Right ventricle myocardium inferior (tissue), 1 donor: ENCODE measurements around the gene CAMK1G. TPM values are rescaled to one million over a fixed set of nuclear protein-coding genes. Genes with fewer than 3 reads are reported as not detected.
A peak's percentile ranks its signal among the peaks of the same experiment; 100 is the strongest.

Experiments used
- ATAC-seq: fragments of 200-7000 bp; cut with Tn5 transposase; one replicate; pipeline ENCODE4 v1.9.1; 2020; ENCODE audit warnings: mild to moderate bottlenecking, moderate library complexity
- DNase-seq: peaks from one replicate; pipeline ENCODE4 v3.0.0; 2021; ENCODE audit errors: missing footprints
- intact Hi-C: fragments of 100-400 bp; cut with DNase I; formaldehyde crosslinking; loops from one replicate; pipeline ENCODE4 v1.11.0; 2022
- microRNA-seq: library from miRNA; unstranded; fragments of <30 nt; microRNA quantifications from one replicate; pipeline ENCODE4 v1.2.0, GENCODE V29; 2020
- total RNA-seq: library from RNA; stranded (reverse); fragmentation: NEBNext Ultra II Directional; extraction: Animal tissue kit (Norgen Biotek cat#: 25700); gene quantifications from one replicate; pipeline ENCODE4 v1.2.1, GENCODE V29; 2021
- donor health status: DM: no; HTN: yes; CAD: no; lungs with severe emphysema.

CAMK1G gene
- total RNA-seq, 1 donor from 2014 or later = not detected

GRCh38 chr1:209648346-209648745, 64.8 kb downstream of the CAMK1G start:
- DNase-seq (no peak), ATAC-seq (no peak)
- intact Hi-C loops = no loop called here

GRCh38 chr1:209648931-209649776, 65.6 kb downstream of the CAMK1G start:
- ATAC-seq = no peak
- no peak for DNase-seq
- intact Hi-C loops = no loop called here

DNA sequence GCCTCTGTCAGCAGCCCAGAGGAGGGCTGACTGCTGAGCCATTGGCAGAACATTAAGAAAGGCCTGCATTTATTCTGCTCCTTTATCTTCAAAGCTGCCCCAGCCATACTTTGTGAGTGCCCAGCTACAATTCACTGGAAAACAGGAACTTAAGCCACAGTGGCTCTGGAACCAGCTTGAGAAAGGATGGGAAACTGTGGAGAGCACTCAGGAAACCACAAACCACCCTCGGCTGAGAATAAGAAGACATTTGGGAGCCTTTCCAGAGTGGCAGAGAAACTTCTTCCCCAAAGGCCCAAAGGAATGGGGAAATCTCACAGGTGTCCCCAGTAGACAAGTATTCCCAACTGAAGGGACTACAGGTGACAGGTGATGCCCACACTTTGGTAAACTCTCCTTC, 66.9 kb downstream of the CAMK1G start:
- no peak for ATAC-seq

GRCh38 chr1:209651138-209651587, 67.6 kb downstream of the CAMK1G start:
- ATAC-seq = peak; percentile 73
- intact Hi-C loops = no loop called here
- DNase-seq = peak; percentile 82

More for the DNA sequence above, 66.9 kb downstream of the CAMK1G start:
- intact Hi-C loops = no loop called here
- DNase-seq = no peak

DNA sequence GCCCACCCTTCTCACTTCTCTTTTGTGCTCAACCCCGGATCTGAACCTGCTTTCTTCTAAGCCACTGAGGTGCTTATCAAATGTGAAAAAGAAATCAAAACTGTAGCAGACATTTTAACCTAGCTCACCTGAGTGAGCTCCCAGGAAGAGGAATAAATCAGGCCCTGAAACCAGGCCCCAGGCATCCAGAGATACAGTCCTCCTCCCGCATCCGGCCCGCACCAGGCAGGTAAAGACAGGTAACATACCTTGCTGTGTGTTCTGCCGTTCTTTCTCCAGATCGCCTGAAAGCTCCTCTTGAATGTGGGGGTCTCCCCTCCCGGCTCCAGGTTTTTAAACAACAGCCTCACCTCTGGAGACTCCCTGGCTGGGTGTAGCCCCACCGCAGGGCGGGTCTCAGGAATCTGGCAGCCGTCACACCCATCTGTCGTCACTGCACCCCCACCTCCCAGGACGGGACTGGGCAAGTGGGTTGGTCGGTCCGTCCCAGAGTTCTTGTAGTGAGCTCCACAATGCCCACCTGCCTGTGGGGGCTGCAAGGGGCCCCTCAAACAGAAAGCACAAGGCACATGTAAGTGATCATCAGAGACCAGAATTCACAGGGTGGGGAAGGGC, 68.7 kb downstream of the CAMK1G start, which contains the start of gene LAMB3:
TSS of gene LAMB3 (minus strand) at position 305 of the 615 bp plus-strand sequence. CDS start 1,481 bp downstream, outside the sequence.
- no peak for DNase-seq
- intact Hi-C loops = no loop called here
- no peak for ATAC-seq

- ATAC-seq = peak; percentile 30
- intact Hi-C loops = no loop called here
- DNase-seq = peak; percentile 84
These were observed 69.4 kb downstream of the CAMK1G start for GRCh38 chr1:209652873-209653401.

DNA sequence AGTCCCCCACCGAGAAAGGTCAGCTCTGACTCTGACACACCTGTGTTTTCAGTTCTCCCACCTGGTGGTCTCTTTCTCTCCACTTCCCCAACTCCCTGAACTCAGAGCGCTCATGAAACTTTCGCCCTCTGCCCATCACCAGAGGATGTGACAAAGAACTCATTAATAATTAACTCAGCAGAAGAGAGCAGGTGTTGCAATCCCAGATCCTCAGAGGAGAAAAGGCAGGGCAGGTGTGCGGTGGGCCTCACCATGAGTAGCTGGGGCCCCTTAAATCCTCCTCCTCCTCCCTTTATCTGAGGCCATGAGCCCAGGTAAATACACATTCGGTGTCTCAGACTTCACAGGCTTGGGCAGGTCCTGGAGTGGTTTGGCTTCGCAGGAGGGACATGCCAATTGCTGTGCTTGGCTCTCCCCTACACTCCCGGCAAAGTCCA, 70.4 kb downstream of the CAMK1G start:
- DNase-seq (no peak), ATAC-seq (no peak)
- intact Hi-C loops = loop anchor here (2.0 kb wide), 1 partner anchor 15 kb away; no protein-coding TSS in a partner anchor

GRCh38 chr1:209655411-209656231, 72.1 kb downstream of the CAMK1G start:
- ATAC-seq = no peak
- no peak for DNase-seq
- intact Hi-C loops = loop anchor here (2.0 kb wide), 1 partner anchor 13 kb away; no protein-coding TSS in a partner anchor

GRCh38 chr1:209657140-209657879, 73.8 kb downstream of the CAMK1G start:
- ATAC-seq = no peak
- DNase-seq = peak; percentile 59
- intact Hi-C loops = no loop called here

DNA sequence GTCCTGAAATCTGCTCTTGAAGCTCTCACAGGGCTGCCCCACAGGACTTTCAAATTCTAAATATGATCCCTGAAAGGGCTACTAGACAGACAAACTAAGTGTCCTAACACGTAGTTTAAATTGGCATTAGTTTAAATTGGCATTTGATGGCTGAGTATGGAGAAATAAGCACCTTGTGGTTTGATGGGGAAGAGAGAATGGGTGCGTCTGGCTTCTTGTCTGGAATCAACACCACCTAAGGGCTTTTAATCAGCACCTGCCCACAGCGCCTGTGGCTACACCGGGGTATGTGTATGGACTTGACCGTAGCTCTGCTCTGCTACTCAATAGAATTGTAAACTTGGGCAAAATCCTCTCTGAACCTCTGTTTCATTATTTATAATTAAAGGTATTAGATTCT, 74.4 kb downstream of the CAMK1G start:
- intact Hi-C loops = no loop called here
- no peak for ATAC-seq
- no peak for DNase-seq

- intact Hi-C loops = no loop called here
- no peak for DNase-seq
- no peak for ATAC-seq
These were observed 76.4 kb downstream of the CAMK1G start for GRCh38 chr1:209659909-209660308.

GRCh38 chr1:209661071-209661470, 77.6 kb downstream of the CAMK1G start:
- intact Hi-C loops = no loop called here
- ATAC-seq = no peak
- DNase-seq = no peak

DNA sequence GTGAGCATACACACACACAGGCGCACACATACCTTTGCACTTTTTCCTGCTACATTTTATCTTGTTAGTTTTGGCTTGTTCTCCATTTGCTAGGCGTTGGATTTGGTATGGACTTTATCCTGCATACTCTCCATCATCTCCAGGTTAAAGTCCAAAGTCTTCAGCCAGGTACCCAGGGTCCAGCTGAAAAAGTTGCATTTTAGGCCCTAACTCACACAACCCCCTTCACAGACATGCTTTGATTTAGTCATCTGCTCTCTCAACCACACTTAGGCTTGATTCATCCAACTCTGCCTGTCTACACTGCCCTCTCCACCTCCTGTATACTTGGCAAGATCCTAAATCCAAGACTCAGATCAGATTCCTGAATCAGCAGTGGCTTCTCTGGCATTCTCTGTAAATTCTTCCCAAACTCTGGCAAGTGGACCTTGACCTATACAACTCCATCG, 79.4 kb downstream of the CAMK1G start:
- ATAC-seq = no peak
- intact Hi-C loops = no loop called here
- no peak for DNase-seq

Small RNA genes within 50 kb of the gene (microRNA-seq; reads per million reads assigned to microRNA genes)
- not detected for gene MIR4260

Other genes with a start within 250 kb of the CAMK1G start
- 5.9 TPM for gene LAMB3, start 68.7 kb downstream of the CAMK1G start, total RNA-seq
- gene G0S2, start 91.7 kb downstream of the CAMK1G start, total RNA-seq = 460 TPM
- 4.3 TPM for gene HSD11B1, start 121.1 kb downstream of the CAMK1G start, total RNA-seq
- gene TRAF3IP3, start 172.3 kb downstream of the CAMK1G start, total RNA-seq = 1.7 TPM
- 1.8 TPM for gene C1orf74, start 200.8 kb downstream of the CAMK1G start, total RNA-seq
- gene IRF6, start 222.4 kb downstream of the CAMK1G start, total RNA-seq = 29.7 TPM
- 2.6 TPM for gene UTP25, start 244.3 kb downstream of the CAMK1G start, total RNA-seq